ENCODE data around the gene RAC3. TPM values are rescaled to one million over a fixed set of nuclear protein-coding genes. Genes with fewer than 3 reads are reported as not detected.
A peak's percentile ranks its signal among the peaks of the same experiment; 100 is the strongest.

Gene RAC3
- total and polyA plus RNA-seq, 2 of the 8 experiments (the other 6 are each of a cell fraction or from before 2014, with no cell fraction given): 177 to 299 TPM

GRCh38 chr17:82065638-82066303 is 34.3 kb downstream of the RAC3 start, which contains the start of gene DUS1L (continued):
- TF ChIP-seq CHD7 (IDR thresholded peaks at IDR 0.05; ENCODE audit: insufficient replicate concordance, low read length) (no peak), RFX5 (IDR thresholded peaks at IDR 0.05; ENCODE audit: borderline replicate concordance, low read depth, low read length) (no peak), ATF3 (IDR thresholded peaks at IDR 0.05; ENCODE audit: insufficient read depth, low read depth, low read length) (no peak), SP4 (IDR thresholded peaks at IDR 0.05; ENCODE audit: low read length) (peak; percentile 54; the same call in 1 of the 2 replicates), SIRT6 (IDR thresholded peaks at IDR 0.05; ENCODE audit: low read length) (no peak), YY1 (IDR thresholded peaks at IDR 0.05; ENCODE audit: low read depth, low read length) (peak; percentile 65; the same call in 1 of the 2 replicates), HDAC2 (IDR thresholded peaks at IDR 0.05; ENCODE audit: borderline replicate concordance in 1 of 2, low read depth in 2 of 2, low read length in 2 of 2) (no peak), GTF2F1 (IDR thresholded peaks at IDR 0.05; ENCODE audit: borderline replicate concordance, low read depth, low read length) (0 out of 2 replicates have a peak, but pooled peaks have one; percentile 29), CBX8 (IDR thresholded peaks at IDR 0.05; ENCODE audit: borderline replicate concordance, low read depth, low read length) (no peak), SUZ12 (IDR thresholded peaks at IDR 0.05; ENCODE audit: low read length) (no peak)

Measured in H1 (cell line).